ENCODE results near the gene YAF2. TPM values are rescaled to one million over a fixed set of nuclear protein-coding genes. Genes with fewer than 3 reads are reported as not detected.
A peak's percentile ranks its signal among the peaks of the same experiment; 100 is the strongest.

The YAF2 gene
- total and polyA plus RNA-seq, 2 of the 13 experiments (the other 11 are each of a cell fraction or from before 2014, with no cell fraction given): 8.4 to 11.7 TPM

- TF ChIP-seq TFE3 (CRISPR knock-in tag; IDR thresholded peaks at IDR 0.05) (0 out of 2 replicates have a peak, but pooled peaks have one; percentile 27), ZSCAN31 (CRISPR knock-in tag; IDR thresholded peaks at IDR 0.05; ENCODE audit: low read depth) (no peak; the same call in 1 of the 2 replicates), ONECUT2 (CRISPR knock-in tag; IDR thresholded peaks at IDR 0.05) (no peak), CREBL2 (CRISPR knock-in tag; IDR thresholded peaks at IDR 0.05; ENCODE audit: borderline replicate concordance) (peak; percentile 77; the same call in 1 of the 2 replicates), GABPB1 (CRISPR knock-in tag; IDR thresholded peaks at IDR 0.05) (peak; percentile 89), ZC3H13 (CRISPR knock-in tag; IDR thresholded peaks at IDR 0.05) (peak; percentile 44; the same call in 1 of the 2 replicates), ELF1 (CRISPR knock-in tag; IDR thresholded peaks at IDR 0.05) (peak; percentile 49; the same call in 1 of the 2 replicates), HOXA7 (CRISPR knock-in tag; IDR thresholded peaks at IDR 0.05) (no peak), MYC (CRISPR knock-in tag; IDR thresholded peaks at IDR 0.05; ENCODE audit: borderline replicate concordance) (peak; percentile 85), POLR2A (IDR thresholded peaks at IDR 0.05; ENCODE audit: insufficient read depth in 1 of 2, low read depth in 2 of 2, low read length in 2 of 2) (peak; percentile 78 to 79), IKZF1 (IDR thresholded peaks at IDR 0.05) (no peak), CSRNP2 (CRISPR knock-in tag; conservative IDR thresholded peaks at IDR 0.05; ENCODE audit: low read depth) (peak; percentile 61; the same call in 1 of the 2 replicates), FOXJ3 (CRISPR knock-in tag; IDR thresholded peaks at IDR 0.05; ENCODE audit: borderline replicate concordance) (no peak), THAP9 (CRISPR knock-in tag; IDR thresholded peaks at IDR 0.05; ENCODE audit: borderline replicate concordance) (no peak), ZNF10 (CRISPR knock-in tag; IDR thresholded peaks at IDR 0.05; ENCODE audit: borderline replicate concordance, low read depth) (no peak), ZNF75D (CRISPR knock-in tag; IDR thresholded peaks at IDR 0.05; ENCODE audit: borderline replicate concordance) (no peak), PRDM10 (CRISPR knock-in tag; IDR thresholded peaks at IDR 0.05; ENCODE audit: low read depth) (no peak), ZNF619 (CRISPR knock-in tag; IDR thresholded peaks at IDR 0.05) (0 out of 2 replicates have a peak, but pooled peaks have one; percentile 82)
Observed at GRCh38 chr12:42144408-42145196, 93.4 kb downstream of the YAF2 start, which contains the start of gene GXYLT1 (continued).

Measured in HepG2 (cell line).